IMR-90 (cell line): ENCODE data around the gene MOB3A. TPM values are rescaled to one million over a fixed set of nuclear protein-coding genes. Genes with fewer than 3 reads are reported as not detected.

Source experiments
- ATAC-seq: fragments of 200-7000 bp; cut with Tn5 transposase; 2 replicates; pipeline ENCODE4 v1.9.1; 2020; ENCODE audit warnings: low read depth, mild to moderate bottlenecking, moderate library complexity
- BruUV-seq: library from RNA; stranded (reverse); fragments of 400-500 nt; replicated peaks from 2 replicates; lab custom pipeline; 2021; lab: Mats Ljungman, UMichigan
- CTCF ChIA-PET: fragments of 300-600 bp; formaldehyde crosslinking; extraction: SDS; loops from one replicate; lab custom pipeline; 2021; ENCODE audit warnings: antibody characterized with exemption; lab: Yijun Ruan, JAX
- POLR2A ChIA-PET: fragments of 300-600 bp; sonication (Branson Sonifier 250); formaldehyde crosslinking; loops from one replicate; lab custom pipeline; 2022; ENCODE audit warnings: antibody characterized with exemption; ENCODE audit not compliant: unreplicated experiment; lab: Charles Lee
- DNase-seq: peaks from one replicate; pipeline ENCODE4 v3.0.0; 2013
- H2AFZ ChIP-seq: replicated peaks from 2 replicates; pipeline ENCODE3; 2013; ENCODE audit warnings: low read length, mild to moderate bottlenecking; ENCODE audit not compliant: poor library complexity
- H2AK5ac ChIP-seq: 2 replicates; pipeline ENCODE4 v1.6.1; 2013; ENCODE audit warnings: low read depth, low read length, inconsistent platforms
- H2AK9ac ChIP-seq: replicated peaks from 2 replicates; pipeline ENCODE3; 2013; ENCODE audit warnings: mild to moderate bottlenecking, low read depth, low read length, moderate library complexity; ENCODE audit not compliant: poor library complexity
- H2BK120ac ChIP-seq: 2 replicates; pipeline ENCODE4 v1.6.1; 2013; ENCODE audit warnings: low read depth, low read length, inconsistent platforms
- H2BK15ac ChIP-seq: 3 replicates; pipeline ENCODE4 v1.6.1; 2013; ENCODE audit warnings: low read depth, low read length, inconsistent platforms
- H2BK20ac ChIP-seq: 2 replicates; pipeline ENCODE4 v1.6.1; 2013; ENCODE audit warnings: low read depth, mild to moderate bottlenecking, inconsistent platforms, low read length, moderate library complexity
- H2BK5ac ChIP-seq: 2 replicates; pipeline ENCODE4 v1.6.1; 2013; ENCODE audit warnings: mild to moderate bottlenecking, low read depth, low read length, inconsistent platforms; ENCODE audit not compliant: poor library complexity, severe bottlenecking
- H3K14ac ChIP-seq: replicated peaks from 2 replicates; pipeline ENCODE4 v1.6.1; 2013; ENCODE audit warnings: low read depth, low read length, inconsistent platforms
- H3K18ac ChIP-seq: 2 replicates; pipeline ENCODE4 v1.6.1; 2013; ENCODE audit warnings: low read depth, low read length, control low read depth
- H3K23ac ChIP-seq: 2 replicates; pipeline ENCODE4 v1.6.1; 2013; ENCODE audit warnings: low read depth, low read length, inconsistent platforms
- H3K27ac ChIP-seq: 2 replicates; pipeline ENCODE4 v1.5.1; 2013; ENCODE audit warnings: mild to moderate bottlenecking, control low read depth, low read length; ENCODE audit not compliant: insufficient read depth
- H3K27me3 ChIP-seq: 2 replicates; pipeline ENCODE4 v1.6.1; 2013; ENCODE audit warnings: low read length; ENCODE audit not compliant: control insufficient read depth, insufficient read depth
- H3K36me3 ChIP-seq: 2 replicates; pipeline ENCODE4 v1.6.1; 2013; ENCODE audit warnings: low read length, mixed read lengths; ENCODE audit not compliant: control insufficient read depth, insufficient read depth
- H3K4ac ChIP-seq: 2 replicates; pipeline ENCODE4 v1.6.1; 2013; ENCODE audit warnings: low read depth, low read length, inconsistent platforms
- H3K4me1 ChIP-seq: 2 replicates; pipeline ENCODE4 v1.6.1; 2013; ENCODE audit warnings: low read length, mixed read lengths; ENCODE audit not compliant: control insufficient read depth, insufficient read depth
- H3K4me2 ChIP-seq: 2 replicates; pipeline ENCODE4 v1.6.1; 2013; ENCODE audit warnings: low read depth, mild to moderate bottlenecking, control low read depth, low read length, moderate library complexity
- H3K4me3 ChIP-seq: 2 replicates; pipeline ENCODE4 v1.5.1; 2013; ENCODE audit warnings: low read depth, mild to moderate bottlenecking, control low read depth, low read length, moderate library complexity; ENCODE audit not compliant: insufficient read depth
- H3K56ac ChIP-seq: 2 replicates; pipeline ENCODE4 v1.6.1; 2013; ENCODE audit warnings: low read length, inconsistent platforms; ENCODE audit not compliant: insufficient read depth; ENCODE audit errors: extremely low read depth
- H3K79me1 ChIP-seq, 2 experiments: 2 replicates each; pipeline ENCODE4 v1.6.1; 2013; ENCODE audit warnings: low read length in 2 of 2, inconsistent platforms in 1 of 2, low read depth in 1 of 2
- H3K9ac ChIP-seq: 2 replicates; pipeline ENCODE4 v1.6.1; 2013; ENCODE audit warnings: low read depth, low read length, control low read depth
- H3K9me1 ChIP-seq: 2 replicates; pipeline ENCODE4 v1.6.1; 2013; ENCODE audit warnings: low read length, inconsistent platforms; ENCODE audit not compliant: insufficient read depth
- H3K9me3 ChIP-seq: 2 replicates; pipeline ENCODE4 v1.6.1; 2013; ENCODE audit warnings: low read length; ENCODE audit not compliant: control insufficient read depth, insufficient read depth
- H4K20me1 ChIP-seq: 2 replicates; pipeline ENCODE4 v1.6.1; 2013; ENCODE audit warnings: low read length, inconsistent platforms; ENCODE audit not compliant: insufficient read depth
- H4K5ac ChIP-seq: 2 replicates; pipeline ENCODE4 v1.6.1; 2013; ENCODE audit warnings: mild to moderate bottlenecking, low read depth, low read length, control low read depth
- H4K8ac ChIP-seq, 2 experiments: 2 replicates each; pipeline ENCODE4 v1.6.1; 2013; ENCODE audit warnings: low read depth in 2 of 2, low read length in 2 of 2, control low read depth in 1 of 2, inconsistent platforms in 1 of 2
- H4K91ac ChIP-seq: 2 replicates; pipeline ENCODE4 v1.6.1; 2013; ENCODE audit warnings: low read depth, low read length, inconsistent platforms; ENCODE audit not compliant: insufficient read depth
- CEBPB ChIP-seq: IDR thresholded peaks from 2 replicates; pipeline ENCODE4 v1.6.1; 2012; ENCODE audit warnings: low read depth, low read length, improper control_type of control experiment
- CTCF ChIP-seq: conservative IDR thresholded peaks from 2 replicates; pipeline ENCODE4 v1.5.1; 2012; ENCODE audit warnings: mild to moderate bottlenecking, low read depth, low read length, improper control_type of control experiment
- ELK1 ChIP-seq: fragments of 150-350 bp; IDR thresholded peaks from 2 replicates; pipeline ENCODE4 v1.6.1; 2016; ENCODE audit warnings: low read depth, mild to moderate bottlenecking, low read length, moderate library complexity, borderline replicate concordance
- MAFK ChIP-seq: IDR thresholded peaks from 2 replicates; pipeline ENCODE4 v1.6.1; 2012; ENCODE audit warnings: low read depth, low read length, improper control_type of control experiment
- MAZ ChIP-seq: IDR thresholded peaks from 2 replicates; pipeline ENCODE4 v1.6.1; 2012; ENCODE audit warnings: low read depth, mild to moderate bottlenecking, low read length, improper control_type of control experiment, moderate library complexity, borderline replicate concordance
- MXI1 ChIP-seq: IDR thresholded peaks from 2 replicates; pipeline ENCODE4 v1.6.1; 2012; ENCODE audit warnings: low read depth, mild to moderate bottlenecking, low read length, moderate library complexity, borderline replicate concordance
- NFE2L2 ChIP-seq: fragments of 150-350 bp; IDR thresholded peaks from 2 replicates; pipeline ENCODE4 v1.6.1; 2016; ENCODE audit warnings: low read depth, mild to moderate bottlenecking, low read length
- RCOR1 ChIP-seq: IDR thresholded peaks from 2 replicates; pipeline ENCODE4 v1.6.1; 2012; ENCODE audit warnings: mild to moderate bottlenecking, low read length, improper control_type of control experiment; ENCODE audit not compliant: insufficient replicate concordance
- SMC3 ChIP-seq: fragments of 150-350 bp; IDR thresholded peaks from 2 replicates; pipeline ENCODE4 v1.6.1; 2016; ENCODE audit warnings: low read depth, mild to moderate bottlenecking, antibody characterized with exemption, low read length, moderate library complexity
- USF2 ChIP-seq: fragments of 150-350 bp; IDR thresholded peaks from 2 replicates; pipeline ENCODE4 v1.6.1; 2017; ENCODE audit warnings: mild to moderate bottlenecking, antibody characterized with exemption, low read length, low read depth
- WGBS, 2 experiments: methylation state at CpG; one replicate each; pipeline versions ENCODE4 v1.1.5 to v1.1.7; 2013; ENCODE audit warnings: missing lambda C conversion rate in 2 of 2; ENCODE audit not compliant: insufficient read length in 1 of 2; ENCODE audit errors: extremely low coverage in 2 of 2; 5-methylcytosine and 5-hydroxymethylcytosine counted together
- dilution Hi-C: fragments of 300-500 bp; cut with HindIII; formaldehyde crosslinking; loops from one replicate; pipeline ENCODE4 v1.14.3; 2018; ENCODE audit warnings: low sequenced_read_pairs; ENCODE audit not compliant: unreplicated experiment
- in situ Hi-C: fragments of 300-500 bp; cut with MboI; formaldehyde crosslinking; loops from 3 replicates; pipeline ENCODE4 v1.14.3; 2019; ENCODE audit warnings: low sequenced_read_pairs, inconsistent platforms, mixed read lengths
- intact Hi-C: fragments of 100-400 bp; cut with micrococcal nuclease; formaldehyde crosslinking; loops from 2 replicates; pipeline ENCODE4 v1.10.0; 2022
- polyA plus RNA-seq, 3 experiments: library from polyadenylated mRNA; depleted of rRNA; stranded (reverse); fragments of >200 nt; gene quantifications; 2 replicates each; pipeline ENCODE4 v1.2.3, GENCODE V29; 2012; ENCODE audit warnings: low replicate concordance in 1 of 3
- total RNA-seq: library from RNA; depleted of rRNA; stranded (reverse); fragments of >200 nt; gene quantifications from 2 replicates; pipeline ENCODE4 v1.2.3, GENCODE V29; 2012

The MOB3A gene
- total and polyA plus RNA-seq, 2 of the 4 experiments (the other 2 are of a cell fraction) = 9.3 to 26.5 TPM

- BruUV-seq = no TSS peak
- peaks cover 3% of the 10 kb centered on the region for H3K9me3 ChIP-seq
- no peak overlapping the region for H4K5ac ChIP-seq
- H3K4me3 ChIP-seq = no peak overlapping the region
- no peaks in the 10 kb centered on the region for H3K36me3 ChIP-seq
- H2BK20ac ChIP-seq = no peak overlapping the region
- intact Hi-C loops (no loop called here), in situ Hi-C loops (loop anchor here (5.0 kb wide), 1 partner anchor 45 kb away; no protein-coding TSS in a partner anchor), dilution Hi-C loops (no loop called here)
- H3K4me1 ChIP-seq = no peaks in the 10 kb centered on the region
- no peak overlapping the region for H3K4ac ChIP-seq
- no peak overlapping the region for H2AK5ac ChIP-seq
- no peak overlapping the region for H2AFZ ChIP-seq
- no peak overlapping the region for H3K27ac ChIP-seq
- H4K20me1 ChIP-seq = no peaks in the 10 kb centered on the region
- H4K8ac ChIP-seq = no peak overlapping the region
- H3K9me1 ChIP-seq = no peaks in the 10 kb centered on the region
- no peak overlapping the region for H3K23ac ChIP-seq
- H2BK120ac ChIP-seq = no peak overlapping the region
- 100% methylated on average over 1 of the region's 2 CpGs; no CpG with 5 or more reads in 1 of the 2 experiments for WGBS, 2 experiments
- H3K79me1 ChIP-seq = no peaks in the 10 kb centered on the region
- H3K27me3 ChIP-seq = peaks cover 2% of the 10 kb centered on the region; the same call in 1 of the 2 replicates
- H3K18ac ChIP-seq = no peak overlapping the region
- no peak for TF ChIP-seq ELK1
- no peak for TF ChIP-seq USF2
- no peak for TF ChIP-seq MAFK
- TF ChIP-seq NFE2L2 = no peak
- TF ChIP-seq RCOR1 = no peak
- TF ChIP-seq SMC3 = no peak
- TF ChIP-seq MAZ = no peak
- no peak for TF ChIP-seq CEBPB
- TF ChIP-seq MXI1 = no peak
- TF ChIP-seq CTCF = no peak
- no peak overlapping the region for H4K91ac ChIP-seq
- CTCF ChIA-PET = no interaction called here
- H3K14ac ChIP-seq = no peak overlapping the region
- DNase-seq (no peak), ATAC-seq (no peak)
- H3K9ac ChIP-seq = no peak overlapping the region
- H2AK9ac ChIP-seq = no peak overlapping the region
- no peak overlapping the region for H2BK15ac ChIP-seq
- no peak overlapping the region for H2BK5ac ChIP-seq
- POLR2A ChIA-PET = no interaction called here
- no peak overlapping the region for H3K4me2 ChIP-seq
- H3K56ac ChIP-seq = no peak overlapping the region
Observed at GRCh38 chr19:2022289-2022688, 73.8 kb downstream of the MOB3A start.
